Measurements from ENCODE around the gene LIPG.

The LIPG gene

GRCh38 chr18:49612515-49613033 is 50.7 kb downstream of the LIPG start:
- DNase-seq (ENCODE audit: low read depth), result no peak

- no peak for DNase-seq (ENCODE audit: low read depth)
Observed at GRCh38 chr18:49613141-49613640, 51.3 kb downstream of the LIPG start.

DNA sequence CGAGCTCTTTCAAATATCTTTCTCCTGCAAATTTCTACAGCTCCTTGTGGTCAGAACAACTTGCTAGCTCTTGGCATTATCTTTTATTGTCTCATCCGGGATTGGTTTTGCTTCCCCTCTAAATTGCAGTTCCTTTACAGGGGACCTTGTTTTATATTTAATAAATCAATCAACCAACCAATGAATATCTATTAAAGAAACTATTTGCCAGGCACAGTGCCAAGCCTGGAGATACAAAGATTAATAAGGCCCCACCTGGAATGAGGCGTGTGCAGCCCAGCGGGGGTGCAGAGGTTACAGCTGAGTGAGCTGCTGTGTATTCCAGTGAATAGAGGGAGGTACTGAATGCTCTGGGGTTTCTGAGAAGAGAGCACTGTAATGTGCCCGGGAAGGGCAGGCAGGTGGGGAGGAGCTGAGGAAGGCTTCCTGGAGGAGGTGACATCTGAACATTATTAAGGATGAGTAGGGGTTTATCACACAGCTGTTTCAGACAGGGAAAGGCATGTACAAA is 51.8 kb downstream of the LIPG start:
- no peak for DNase-seq (ENCODE audit: low read depth)

DNA sequence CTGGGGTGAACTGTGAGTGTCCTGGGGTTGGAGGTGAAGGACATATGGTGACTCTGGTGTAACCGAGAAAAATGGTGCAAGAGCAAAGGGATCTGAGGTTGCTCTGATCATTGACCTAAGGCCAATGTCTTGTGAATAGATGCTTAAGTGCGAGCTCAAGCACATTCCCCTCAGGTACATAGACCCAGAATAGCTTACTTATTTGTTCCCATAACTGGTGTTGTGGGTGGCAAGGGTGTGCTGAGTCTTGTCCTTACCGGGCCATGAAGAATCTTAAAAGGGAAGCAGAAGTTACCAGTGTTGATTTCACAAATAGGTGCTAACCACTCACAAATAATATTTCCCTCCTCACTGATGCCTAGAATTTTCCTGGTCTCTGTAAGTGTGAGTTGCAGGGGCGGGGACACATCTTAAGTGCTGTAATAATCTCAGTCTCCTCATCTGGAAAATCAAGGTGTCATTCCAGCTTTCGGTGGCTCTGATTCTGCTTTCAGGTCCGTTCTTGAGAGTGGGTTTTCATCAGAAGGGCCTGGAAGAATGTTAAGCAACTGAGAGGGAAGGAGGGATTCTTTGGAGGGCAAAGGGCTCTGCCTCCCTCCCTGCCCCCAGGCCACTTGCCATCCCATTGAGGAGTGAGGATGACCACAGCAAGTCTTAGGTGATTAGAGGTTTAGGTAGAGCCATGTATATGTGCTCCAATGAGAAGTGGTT is 54.9 kb downstream of the LIPG start:
- DNase-seq (ENCODE audit: low read depth), result no peak

DNA sequence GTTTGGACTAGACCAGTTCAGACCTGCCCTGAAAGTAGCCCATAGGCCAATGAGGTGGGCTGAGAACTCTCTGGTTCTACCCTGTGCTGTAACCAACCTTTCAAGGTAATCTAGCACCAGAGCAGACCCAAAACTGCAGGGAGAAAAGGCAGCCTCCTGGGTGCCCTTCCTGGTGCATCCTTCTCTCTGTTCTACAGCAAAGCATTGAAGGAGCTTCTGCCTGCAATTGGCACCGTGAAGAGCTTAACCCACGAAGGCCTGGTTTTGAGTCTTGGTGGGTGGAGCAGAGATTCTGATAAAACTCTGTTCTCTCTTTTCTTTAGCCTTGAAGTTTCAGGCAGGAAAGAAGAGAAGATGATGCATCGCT is 55.5 kb downstream of the LIPG start:
- no peak for DNase-seq (ENCODE audit: low read depth)

DNA sequence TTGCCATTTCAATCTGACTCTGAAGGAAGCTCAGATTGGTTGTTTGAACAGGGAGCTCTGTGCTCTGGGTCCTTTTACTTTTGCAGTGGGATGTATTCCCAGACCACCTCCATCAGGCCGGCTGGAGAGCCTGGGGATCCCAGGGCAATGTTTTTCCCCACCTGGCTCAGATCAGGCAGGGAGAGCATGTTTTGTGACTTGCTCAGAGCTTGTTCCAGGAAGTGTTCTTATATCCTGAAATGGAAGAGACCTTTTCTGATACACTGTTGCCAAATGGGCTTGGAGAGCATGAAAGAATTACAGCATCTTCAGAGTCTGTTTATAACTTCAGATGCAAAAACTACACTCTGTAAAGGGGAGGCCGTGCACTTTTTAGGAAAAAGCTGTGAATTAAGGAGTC is 56.0 kb downstream of the LIPG start:
- DNase-seq (ENCODE audit: low read depth), result no peak

- no peak for DNase-seq (ENCODE audit: low read depth)
Observed at GRCh38 chr18:49618742-49619681, 57.2 kb downstream of the LIPG start.

DNA sequence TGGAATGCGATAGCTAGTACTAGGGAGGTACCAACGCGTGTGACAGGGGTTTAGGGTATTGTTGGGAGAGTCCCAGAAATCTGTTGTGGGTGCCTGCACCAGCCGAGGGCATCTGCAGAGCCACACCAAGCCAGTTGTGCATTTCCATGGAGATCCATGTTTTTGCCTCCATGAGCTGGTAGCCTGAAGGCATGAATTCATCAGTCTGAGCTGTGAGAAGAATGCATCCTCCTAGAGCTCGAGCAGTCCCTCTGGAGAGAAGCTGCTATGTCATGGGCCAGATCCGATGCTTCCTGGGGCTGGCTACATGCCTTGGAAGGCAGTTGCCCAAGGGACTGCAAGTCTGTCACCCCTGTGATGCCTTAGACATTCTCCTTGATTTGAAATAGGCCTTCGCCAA is 57.9 kb downstream of the LIPG start:
- no peak for DNase-seq (ENCODE audit: low read depth)

GRCh38 chr18:49621301-49621700 is 59.4 kb downstream of the LIPG start:
- no peak for DNase-seq (ENCODE audit: low read depth)

DNA sequence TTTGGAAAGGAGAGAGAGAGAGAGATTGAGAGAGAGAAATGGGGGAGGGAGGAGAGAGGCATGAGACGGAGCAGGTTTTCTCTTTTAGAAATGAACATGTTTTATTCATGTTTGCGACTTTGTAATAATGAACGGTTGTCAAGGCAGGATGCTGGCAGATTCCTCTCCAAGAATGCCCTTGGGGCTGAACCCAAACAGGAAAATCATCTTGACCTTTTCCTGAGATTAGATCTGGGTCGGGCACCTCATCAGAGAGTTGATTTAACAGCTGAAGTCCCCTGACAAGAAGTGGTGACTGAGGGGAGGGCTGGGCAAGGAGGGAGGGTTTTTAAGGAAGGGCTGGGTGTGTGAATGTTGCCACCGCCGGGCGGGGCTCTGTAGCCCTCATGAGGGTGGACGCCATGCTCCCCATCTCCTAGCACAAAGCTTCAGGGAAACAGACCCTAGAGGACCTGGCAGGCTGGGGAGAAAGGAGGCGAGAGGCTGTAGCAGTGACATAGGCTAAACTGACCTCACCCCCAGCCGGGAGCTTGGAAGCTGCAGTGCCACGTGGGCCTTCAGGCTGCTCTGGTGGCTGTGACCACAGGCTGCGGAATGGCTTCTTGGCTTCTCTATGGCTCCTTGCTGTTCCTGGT is 60.0 kb downstream of the LIPG start:
- DNase-seq (ENCODE audit: low read depth), result no peak

DNA sequence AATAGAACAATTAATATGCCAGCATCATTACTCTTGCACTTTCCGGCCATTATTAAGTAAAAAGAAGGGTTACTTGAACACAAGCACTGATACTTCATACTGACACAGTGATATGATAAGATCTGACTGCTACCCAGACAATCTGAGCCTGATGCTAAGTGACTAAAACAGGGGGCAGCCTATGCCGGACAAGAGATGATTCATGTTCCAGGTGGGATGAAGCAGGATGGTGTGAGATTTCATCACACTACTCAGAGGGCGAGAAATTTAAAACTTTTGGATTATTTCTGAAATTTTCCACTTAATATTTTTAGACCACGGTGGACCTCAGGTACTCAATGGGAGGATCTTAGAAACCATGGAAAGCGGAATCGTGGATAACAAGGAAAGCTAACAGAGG is 61.7 kb downstream of the LIPG start:
- DNase-seq (ENCODE audit: low read depth), result no peak

DNA sequence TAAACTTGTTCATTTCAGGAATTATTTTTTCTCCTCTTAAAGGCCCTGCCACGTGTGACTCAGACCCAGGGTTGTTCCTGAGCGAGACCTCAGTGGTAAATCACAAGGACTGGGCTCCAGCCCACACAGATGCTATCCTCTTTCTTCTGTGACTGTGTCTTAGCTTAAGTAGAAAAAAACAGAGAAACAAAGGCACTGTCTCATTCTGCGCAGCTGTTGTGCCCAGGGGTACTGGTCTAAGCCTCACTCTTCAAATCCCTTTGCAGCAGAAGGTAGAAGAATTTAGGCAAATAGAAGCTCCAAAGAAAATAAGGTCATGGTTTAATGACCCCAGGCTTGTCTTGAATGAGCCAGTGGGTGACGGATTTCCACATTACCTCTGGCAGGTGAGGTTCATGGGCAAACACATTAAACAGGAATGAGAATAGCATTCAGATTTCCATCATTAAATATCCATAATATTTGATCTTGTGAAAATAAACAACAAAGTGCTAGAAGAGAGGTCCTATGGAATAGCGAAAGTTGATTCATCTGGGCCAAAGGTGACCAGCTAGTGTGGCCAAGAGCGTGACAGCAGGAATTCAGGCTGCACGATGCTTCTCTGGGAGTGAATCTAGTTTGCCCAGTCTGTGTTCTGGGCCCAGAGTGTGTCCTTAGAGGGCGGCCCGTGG is 63.3 kb downstream of the LIPG start:
- no peak for DNase-seq (ENCODE audit: low read depth)

DNA sequence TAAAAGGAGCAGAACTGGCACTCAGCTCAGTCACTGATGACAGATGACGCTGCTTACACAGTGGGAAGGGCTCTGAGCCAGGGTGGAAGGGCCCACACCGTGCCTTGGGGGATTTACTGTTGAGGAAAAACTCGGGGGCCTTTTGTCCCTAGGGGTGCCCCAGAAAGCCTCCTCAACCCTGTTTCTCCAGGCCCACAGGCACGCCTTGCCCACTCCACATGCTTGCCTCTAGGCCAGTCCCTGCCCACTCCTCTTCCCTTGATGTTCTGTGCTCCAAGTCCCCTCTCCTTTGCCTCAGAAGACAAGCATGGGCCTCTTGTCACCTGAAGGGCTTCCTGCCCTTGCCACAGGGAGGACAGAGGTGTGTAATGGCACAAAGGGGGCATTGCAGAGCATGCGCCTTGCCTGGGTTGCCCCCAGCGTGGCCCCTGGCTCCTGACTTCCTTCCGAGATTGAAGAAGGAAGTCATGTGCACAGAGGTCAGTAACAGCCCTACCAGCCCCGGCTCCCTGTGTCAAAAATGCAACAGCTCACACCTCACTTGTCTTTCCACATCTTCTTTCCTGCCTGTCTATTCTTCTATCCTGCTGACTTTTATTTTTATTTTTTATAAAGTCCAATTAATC is 65.1 kb downstream of the LIPG start:
- DNase-seq (ENCODE audit: low read depth), result no peak

DNA sequence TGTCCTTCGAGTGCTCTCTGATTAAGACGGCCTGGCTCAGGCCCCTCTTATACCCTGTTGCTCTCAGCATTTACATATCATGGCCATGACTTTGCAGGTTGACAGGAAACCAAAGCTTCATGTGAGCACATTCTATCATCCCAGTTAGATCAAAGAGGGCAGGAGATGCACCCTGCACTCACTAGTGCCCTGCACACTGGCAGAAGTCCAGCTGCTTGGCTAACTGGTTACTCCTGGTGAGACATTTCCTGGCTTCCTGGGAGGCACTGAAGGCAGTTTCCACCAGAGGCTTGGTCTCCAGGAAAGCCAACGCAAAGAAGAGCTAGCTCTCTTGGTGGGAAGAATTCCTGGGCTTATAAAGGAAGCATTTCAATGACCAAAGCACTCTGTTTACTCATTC is 66.3 kb downstream of the LIPG start:
- DNase-seq (ENCODE audit: low read depth), result no peak

- no peak for DNase-seq (ENCODE audit: low read depth)
Observed at GRCh38 chr18:49628881-49629795, 67.3 kb downstream of the LIPG start.

- DNase-seq (ENCODE audit: low read depth), result no peak
Observed at GRCh38 chr18:49630246-49630699, 68.4 kb downstream of the LIPG start.

GRCh38 chr18:49631146-49631866 is 69.4 kb downstream of the LIPG start:
- no peak for DNase-seq (ENCODE audit: low read depth)

DNA sequence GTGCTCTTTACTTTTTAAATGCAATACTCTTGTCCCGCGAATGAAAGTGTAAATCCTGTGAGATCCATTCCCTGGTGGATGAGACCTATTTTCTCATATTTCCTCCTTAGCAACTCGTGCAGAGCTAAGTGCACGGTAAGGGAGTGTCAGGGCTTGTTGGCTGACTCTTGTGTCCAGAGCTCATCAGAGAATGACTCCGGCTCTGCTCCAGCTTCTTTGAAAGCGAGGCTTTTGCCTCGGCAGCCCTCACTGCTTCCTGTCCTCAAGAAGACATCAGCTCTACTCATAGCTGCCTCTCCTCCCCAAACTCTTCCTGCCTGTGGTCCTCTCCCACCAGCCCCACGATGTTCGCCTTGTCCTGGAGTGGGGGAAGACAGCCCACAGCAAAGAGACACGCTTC is 70.7 kb downstream of the LIPG start:
- DNase-seq (ENCODE audit: low read depth), result no peak

GRCh38 chr18:49638209-49638785 is 76.4 kb downstream of the LIPG start:
- DNase-seq (ENCODE audit: low read depth), result no peak
